Measurements from ENCODE around the gene FBXL7.

DNA sequence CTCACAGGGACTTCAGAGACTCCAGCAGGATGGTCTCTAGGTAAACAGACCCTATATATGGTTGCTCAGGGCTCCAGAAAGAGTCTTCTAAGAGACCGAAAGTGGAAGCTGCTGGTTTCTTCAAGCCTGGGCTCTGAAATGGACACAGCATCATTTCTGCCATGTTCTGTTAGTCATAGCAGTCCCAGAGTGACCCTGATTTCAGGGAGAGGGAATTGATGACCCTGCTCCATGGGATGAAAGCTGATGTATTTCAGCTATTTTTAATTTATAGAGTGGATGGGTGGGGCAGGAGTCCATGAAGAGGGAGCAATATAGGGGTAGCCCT lies 135.3 kb downstream of the FBXL7 start:
- TF ChIP-seq, protein P1, sequence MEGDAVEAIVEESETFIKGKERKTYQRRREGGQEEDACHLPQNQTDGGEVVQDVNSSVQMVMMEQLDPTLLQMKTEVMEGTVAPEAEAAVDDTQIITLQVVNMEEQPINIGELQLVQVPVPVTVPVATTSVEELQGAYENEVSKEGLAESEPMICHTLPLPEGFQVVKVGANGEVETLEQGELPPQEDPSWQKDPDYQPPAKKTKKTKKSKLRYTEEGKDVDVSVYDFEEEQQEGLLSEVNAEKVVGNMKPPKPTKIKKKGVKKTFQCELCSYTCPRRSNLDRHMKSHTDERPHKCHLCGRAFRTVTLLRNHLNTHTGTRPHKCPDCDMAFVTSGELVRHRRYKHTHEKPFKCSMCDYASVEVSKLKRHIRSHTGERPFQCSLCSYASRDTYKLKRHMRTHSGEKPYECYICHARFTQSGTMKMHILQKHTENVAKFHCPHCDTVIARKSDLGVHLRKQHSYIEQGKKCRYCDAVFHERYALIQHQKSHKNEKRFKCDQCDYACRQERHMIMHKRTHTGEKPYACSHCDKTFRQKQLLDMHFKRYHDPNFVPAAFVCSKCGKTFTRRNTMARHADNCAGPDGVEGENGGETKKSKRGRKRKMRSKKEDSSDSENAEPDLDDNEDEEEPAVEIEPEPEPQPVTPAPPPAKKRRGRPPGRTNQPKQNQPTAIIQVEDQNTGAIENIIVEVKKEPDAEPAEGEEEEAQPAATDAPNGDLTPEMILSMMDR (IDR thresholded peaks at IDR 0.05) = no peak
- no peak for TF ChIP-seq POLR2A (IDR thresholded peaks at IDR 0.05)
- TF ChIP-seq POLR2AphosphoS5 (IDR thresholded peaks at IDR 0.05) = no peak

Measured in transverse colon (tissue), 4 donors.